Measurements from ENCODE around the gene BACE1. TPM values are rescaled to one million over a fixed set of nuclear protein-coding genes. Genes with fewer than 3 reads are reported as not detected.
A peak's percentile ranks its signal among the peaks of the same experiment; 100 is the strongest.
"Not testable (repeated sequence)": the region's sequence is repeated elsewhere in the genome, so short reads cannot be mapped to it uniquely, and the experiment has no call there.

Gene BACE1
- total and polyA plus RNA-seq, 2 experiments from 2014 or later, result 15.0 to 40.5 TPM

GRCh38 chr11:117333917-117334316 lies 17.9 kb upstream of the BACE1 start:
- 30 to 35% methylated on average over 9 of the region's 9 CpGs for WGBS, 2 experiments (ENCODE audit: low coverage in 1 of 2, low lambda C conversion rate in 2 of 2, missing lambda C conversion rate in 2 of 2)
- no peaks in the 10 kb centered on the region for H3K9me2 ChIP-seq (ENCODE audit: insufficient read depth)
- in situ Hi-C loops (cut with MboI), result no loop called here
- no peaks in the 10 kb centered on the region for H4K20me1 ChIP-seq (ENCODE audit: insufficient read depth)
- no peak overlapping the region for H3K27ac ChIP-seq
- TF ChIP-seq EZH2phosphoT487 (IDR thresholded peaks at IDR 0.05; ENCODE audit: insufficient read depth, low read depth) (no peak), EZH2 (IDR thresholded peaks at IDR 0.05; ENCODE audit: insufficient read depth, poor library complexity, severe bottlenecking) (no peak)
- peaks cover 3% of the 10 kb centered on the region; the same call in 1 of the 2 replicates for H3F3A ChIP-seq (ENCODE audit: insufficient read depth)
- no peak overlapping the region for H3K4me2 ChIP-seq (ENCODE audit: unreplicated experiment)
- H3K9me3 ChIP-seq (ENCODE audit: low read depth), result no peaks in the 10 kb centered on the region
- no peak overlapping the region for H2AFZ ChIP-seq
- H3K4me1 ChIP-seq (ENCODE audit: insufficient read depth), result peaks cover 15% of the 10 kb centered on the region
- H3K79me2 ChIP-seq (ENCODE audit: insufficient read depth), result peaks cover 67% of the 10 kb centered on the region
- H3K9ac ChIP-seq, result no peak overlapping the region
- H3K27me3 ChIP-seq (replicated peaks; ENCODE audit: insufficient read depth), result no peaks in the 10 kb centered on the region
- DNase-seq, result no peak
- 0 out of 2 replicates have a peak, but pooled peaks cover 1% of the 10 kb centered on the region for H3K36me3 ChIP-seq (ENCODE audit: low read depth)
- H3K4me3 ChIP-seq, result no peak overlapping the region

GRCh38 chr11:117332843-117333242 lies 16.8 kb upstream of the BACE1 start:
- Histone ChIP-seq H3K9ac (no peak overlapping the region), H3K79me2 (ENCODE audit: insufficient read depth) (peaks cover 66% of the 10 kb centered on the region), H2AFZ (no peak overlapping the region), H3K36me3 (ENCODE audit: low read depth) (no peaks in the 10 kb centered on the region), H3K9me2 (ENCODE audit: insufficient read depth) (no peaks in the 10 kb centered on the region), H3K9me3 (ENCODE audit: low read depth) (no peaks in the 10 kb centered on the region), H3F3A (ENCODE audit: insufficient read depth) (peaks cover 11% of the 10 kb centered on the region; the same call in 1 of the 2 replicates), H3K4me3 (no peak overlapping the region), H4K20me1 (ENCODE audit: insufficient read depth) (no peaks in the 10 kb centered on the region), H3K4me1 (ENCODE audit: insufficient read depth) (peaks cover 17% of the 10 kb centered on the region), H3K4me2 (ENCODE audit: unreplicated experiment) (no peak overlapping the region), H3K27ac (no peak overlapping the region), H3K27me3 (replicated peaks; ENCODE audit: insufficient read depth) (no peaks in the 10 kb centered on the region)
- in situ Hi-C loops (cut with MboI), result no loop called here
- WGBS, 2 experiments (ENCODE audit: low coverage in 1 of 2, low lambda C conversion rate in 2 of 2, missing lambda C conversion rate in 2 of 2), result 48 to 50% methylated on average over 2 of the region's 2 CpGs
- TF ChIP-seq EZH2 (IDR thresholded peaks at IDR 0.05; ENCODE audit: insufficient read depth, poor library complexity, severe bottlenecking) (no peak), EZH2phosphoT487 (IDR thresholded peaks at IDR 0.05; ENCODE audit: insufficient read depth, low read depth) (no peak)
- DNase-seq, result no peak

- in situ Hi-C loops (cut with MboI), result no loop called here
- H3K9ac ChIP-seq, result peak overlapping the region; percentile 94
- H3K36me3 ChIP-seq (ENCODE audit: low read depth), result no peaks in the 10 kb centered on the region
- peak; percentile 74 for DNase-seq
- no peaks in the 10 kb centered on the region for H3K9me3 ChIP-seq (ENCODE audit: low read depth)
- WGBS, 2 experiments (ENCODE audit: low coverage in 1 of 2, low lambda C conversion rate in 2 of 2, missing lambda C conversion rate in 2 of 2), result 2 to 3% methylated on average over 15 of the region's 15 CpGs
- peak overlapping the region; percentile 93 for H3K27ac ChIP-seq
- peaks cover 11% of the 10 kb centered on the region; the same call in 1 of the 2 replicates for H3F3A ChIP-seq (ENCODE audit: insufficient read depth)
- peaks cover 17% of the 10 kb centered on the region for H3K4me1 ChIP-seq (ENCODE audit: insufficient read depth)
- peaks cover 49% of the 10 kb centered on the region for H3K79me2 ChIP-seq (ENCODE audit: insufficient read depth)
- H3K27me3 ChIP-seq (replicated peaks; ENCODE audit: insufficient read depth), result no peaks in the 10 kb centered on the region
- TF ChIP-seq EZH2 (IDR thresholded peaks at IDR 0.05; ENCODE audit: insufficient read depth, poor library complexity, severe bottlenecking) (no peak), EZH2phosphoT487 (IDR thresholded peaks at IDR 0.05; ENCODE audit: insufficient read depth, low read depth) (no peak)
- H3K4me3 ChIP-seq, result peak overlapping the region; percentile 97
- H4K20me1 ChIP-seq (ENCODE audit: insufficient read depth), result no peaks in the 10 kb centered on the region
- no peaks in the 10 kb centered on the region for H3K9me2 ChIP-seq (ENCODE audit: insufficient read depth)
- H2AFZ ChIP-seq, result peak overlapping the region; percentile 85
- peak overlapping the region; percentile 90 for H3K4me2 ChIP-seq (ENCODE audit: unreplicated experiment)
Observed at GRCh38 chr11:117328375-117329010, 12.4 kb upstream of the BACE1 start.

GRCh38 chr11:117327567-117328374 lies 11.7 kb upstream of the BACE1 start, which contains the start of gene CEP164:
TSS of gene CEP164 (plus strand) at chr11:117327854. CDS start at chr11:117338587, 10,733 bp downstream.
- Histone ChIP-seq H3K4me3 (peak within 1 kb of the TSS; percentile 97), H3K9me2 (ENCODE audit: insufficient read depth) (no peaks in the 10 kb centered on the region), H3K9ac (peak within 1 kb of the TSS; percentile 94), H3K9me3 (ENCODE audit: low read depth) (no peaks in the 10 kb centered on the region), H3K79me2 (ENCODE audit: insufficient read depth) (peaks cover 42% of the 10 kb centered on the region), H3K4me1 (ENCODE audit: insufficient read depth) (peaks cover 17% of the 10 kb centered on the region), H2AFZ (peak within 1 kb of the TSS; percentile 85), H4K20me1 (ENCODE audit: insufficient read depth) (no peaks in the 10 kb centered on the region), H3K27me3 (replicated peaks; ENCODE audit: insufficient read depth) (no peaks in the 10 kb centered on the region), H3K4me2 (ENCODE audit: unreplicated experiment) (peak within 1 kb of the TSS; percentile 90), H3K27ac (peak within 1 kb of the TSS; percentile 93), H3F3A (ENCODE audit: insufficient read depth) (peaks cover 11% of the 10 kb centered on the region; the same call in 1 of the 2 replicates), H3K36me3 (ENCODE audit: low read depth) (no peaks in the 10 kb centered on the region)
- in situ Hi-C loops (cut with MboI), result no loop called here
- peak; percentile 99 for DNase-seq
- TF ChIP-seq EZH2 (IDR thresholded peaks at IDR 0.05; ENCODE audit: insufficient read depth, poor library complexity, severe bottlenecking) (no peak), EZH2phosphoT487 (IDR thresholded peaks at IDR 0.05; ENCODE audit: insufficient read depth, low read depth) (no peak)
- 1% methylated on average over 26 to 64 of the region's 64 CpGs for WGBS, 2 experiments (ENCODE audit: low coverage in 1 of 2, low lambda C conversion rate in 2 of 2, missing lambda C conversion rate in 2 of 2)

- in situ Hi-C loops (cut with MboI); H3K27me3 ChIP-seq (replicated peaks; ENCODE audit: insufficient read depth); H3K9me2 ChIP-seq (ENCODE audit: insufficient read depth); H4K20me1 ChIP-seq (ENCODE audit: insufficient read depth); H3K36me3 ChIP-seq (ENCODE audit: low read depth); DNase-seq; H3K9me3 ChIP-seq (ENCODE audit: low read depth): not testable (repeated sequence)
- peak overlapping the region; percentile 85 for H2AFZ ChIP-seq
- H3K79me2 ChIP-seq (ENCODE audit: insufficient read depth), result peaks cover 36% of the 10 kb centered on the region
- peak overlapping the region; percentile 97 for H3K4me3 ChIP-seq
- WGBS, 2 experiments (ENCODE audit: low coverage in 1 of 2, low lambda C conversion rate in 2 of 2, missing lambda C conversion rate in 2 of 2), result 9 to 12% methylated on average over 5 of the region's 5 CpGs
- H3K9ac ChIP-seq, result peak overlapping the region; percentile 94
- peaks cover 11% of the 10 kb centered on the region; the same call in 1 of the 2 replicates for H3F3A ChIP-seq (ENCODE audit: insufficient read depth)
- peak overlapping the region; percentile 93 for H3K27ac ChIP-seq
- H3K4me2 ChIP-seq (ENCODE audit: unreplicated experiment), result peak overlapping the region; percentile 90
- peaks cover 17% of the 10 kb centered on the region for H3K4me1 ChIP-seq (ENCODE audit: insufficient read depth)
Observed at GRCh38 chr11:117327255-117327566, 11.2 kb upstream of the BACE1 start.
